Cardiac fibroblast (primary cell): ENCODE measurements around the gene PLIN4.

Source experiments
- DNase-seq, 2 donors: peaks; one replicate each; pipeline versions ENCODE4 v3.0.0 to v3.0.0-alpha.2; 2010; ENCODE audit warnings: low read depth in 2 of 2
- H3K4me3 ChIP-seq, 2 donors: replicated peaks in 1 of 2; 1 replicate in 1 of 2; 2 replicates in 1 of 2; pipeline ENCODE4 v1.5.1; 2011; ENCODE audit warnings: low read depth in 2 of 2, low read length in 2 of 2, mild to moderate bottlenecking in 2 of 2, moderate library complexity in 1 of 2
- TF ChIP-seq, protein P1 (sequence below): IDR thresholded peaks from one replicate; pipeline ENCODE4 v1.5.1; 2011; ENCODE audit warnings: low read depth, mild to moderate bottlenecking, low read length, inconsistent platforms

The PLIN4 gene

GRCh38 chr19:4474514-4475022 lies 43.7 kb downstream of the PLIN4 start:
- peak; percentile 49 to 73 for DNase-seq
- TF ChIP-seq, protein P1, sequence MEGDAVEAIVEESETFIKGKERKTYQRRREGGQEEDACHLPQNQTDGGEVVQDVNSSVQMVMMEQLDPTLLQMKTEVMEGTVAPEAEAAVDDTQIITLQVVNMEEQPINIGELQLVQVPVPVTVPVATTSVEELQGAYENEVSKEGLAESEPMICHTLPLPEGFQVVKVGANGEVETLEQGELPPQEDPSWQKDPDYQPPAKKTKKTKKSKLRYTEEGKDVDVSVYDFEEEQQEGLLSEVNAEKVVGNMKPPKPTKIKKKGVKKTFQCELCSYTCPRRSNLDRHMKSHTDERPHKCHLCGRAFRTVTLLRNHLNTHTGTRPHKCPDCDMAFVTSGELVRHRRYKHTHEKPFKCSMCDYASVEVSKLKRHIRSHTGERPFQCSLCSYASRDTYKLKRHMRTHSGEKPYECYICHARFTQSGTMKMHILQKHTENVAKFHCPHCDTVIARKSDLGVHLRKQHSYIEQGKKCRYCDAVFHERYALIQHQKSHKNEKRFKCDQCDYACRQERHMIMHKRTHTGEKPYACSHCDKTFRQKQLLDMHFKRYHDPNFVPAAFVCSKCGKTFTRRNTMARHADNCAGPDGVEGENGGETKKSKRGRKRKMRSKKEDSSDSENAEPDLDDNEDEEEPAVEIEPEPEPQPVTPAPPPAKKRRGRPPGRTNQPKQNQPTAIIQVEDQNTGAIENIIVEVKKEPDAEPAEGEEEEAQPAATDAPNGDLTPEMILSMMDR: no peak
- peak overlapping the region; percentile 42 to 82 for H3K4me3 ChIP-seq

GRCh38 chr19:4473763-4474513 lies 44.3 kb downstream of the PLIN4 start:
- peak overlapping the region; percentile 42 to 82 for H3K4me3 ChIP-seq

GRCh38 chr19:4473011-4473762 lies 45.1 kb downstream of the PLIN4 start:
- TF ChIP-seq, protein P1: no peak
- peak overlapping the region; percentile 82 to 95 for H3K4me3 ChIP-seq
- no peak for DNase-seq

More at GRCh38 chr19:4473763-4474513, 44.3 kb downstream of the PLIN4 start:
- DNase-seq: no peak
- TF ChIP-seq, protein P1: no peak

DNA sequence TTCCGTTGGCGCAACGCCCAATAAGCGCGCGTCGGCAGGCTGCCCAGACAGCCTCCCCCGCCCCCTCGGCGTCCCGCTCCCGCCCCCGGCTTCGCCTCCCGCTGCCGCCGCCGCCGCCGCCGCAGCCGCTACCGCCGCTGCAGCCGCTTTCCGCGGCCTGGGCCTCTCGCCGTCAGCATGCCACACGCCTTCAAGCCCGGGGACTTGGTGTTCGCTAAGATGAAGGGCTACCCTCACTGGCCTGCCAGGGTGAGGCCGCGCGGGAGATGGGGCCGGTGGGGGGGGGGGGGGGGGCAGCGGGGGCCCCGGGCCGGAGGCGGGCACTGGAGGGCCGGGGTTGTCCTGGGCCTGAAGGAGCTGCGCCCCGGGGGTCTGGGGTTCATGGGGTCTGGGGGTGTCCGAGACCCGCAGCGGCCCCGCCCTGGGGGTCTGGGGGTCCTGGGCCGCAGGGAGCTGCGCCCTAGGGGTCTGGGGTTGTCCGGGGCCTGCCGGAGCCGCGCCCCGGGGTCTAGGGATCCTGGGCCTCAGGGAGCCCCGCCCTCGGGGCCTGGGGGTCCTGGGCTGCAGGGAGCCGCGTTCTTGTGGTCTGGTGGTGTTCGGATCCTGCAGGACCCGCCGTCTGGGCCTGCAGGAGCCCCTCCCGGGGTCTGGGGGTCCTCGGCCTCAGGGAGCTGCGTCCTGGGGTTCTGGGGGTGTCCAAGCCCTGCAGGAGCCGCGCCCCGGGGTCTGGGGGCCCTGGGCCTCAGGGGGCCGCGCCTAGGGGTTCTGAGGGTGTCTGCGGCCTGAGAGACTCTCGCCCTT lies 45.9 kb downstream of the PLIN4 start, which contains the start of gene HDGFL2:
TSS of gene HDGFL2 (plus strand) at position 124 of the 801 bp plus-strand sequence. CDS start at position 178, 54 bp downstream.
- TF ChIP-seq, protein P1: no peak
- H3K4me3 ChIP-seq: peak within 1 kb of the TSS; percentile 82 to 95
- no peak for DNase-seq

GRCh38 chr19:4471403-4472173 lies 46.7 kb downstream of the PLIN4 start:
- H3K4me3 ChIP-seq: peak overlapping the region; percentile 52 to 62
- DNase-seq: peak; percentile 100
- TF ChIP-seq, protein P1: no peak
